LNCaP clone FGC (cell line): Measurements from ENCODE around the gene PKMYT1.

Source experiments
- DNase-seq: peaks from one replicate; pipeline ENCODE4 v3.0.0-alpha.2; 2011; ENCODE audit warnings: low read depth
- H3K4me3 ChIP-seq: 2 replicates; pipeline ENCODE4 v1.5.1; 2011; ENCODE audit warnings: mild to moderate bottlenecking, low read depth, low read length, control low read depth
- CTCF ChIP-seq: IDR thresholded peaks from 2 replicates; pipeline ENCODE4 v1.5.1; 2012; ENCODE audit warnings: mild to moderate bottlenecking; ENCODE audit not compliant: control insufficient read depth, insufficient read depth; ENCODE audit errors: extremely low read depth

Gene PKMYT1

GRCh38 chr16:3022208-3022683, 42.0 kb upstream of the PKMYT1 start:
- H3K4me3 ChIP-seq = no peak overlapping the region

GRCh38 chr16:3021449-3022207, 41.4 kb upstream of the PKMYT1 start:
- H3K4me3 ChIP-seq = peak overlapping the region; percentile 66
- DNase-seq = no peak
- TF ChIP-seq CTCF = peak; percentile 41

More at GRCh38 chr16:3022208-3022683, 42.0 kb upstream of the PKMYT1 start:
- no peak for DNase-seq
- no peak for TF ChIP-seq CTCF

- DNase-seq = no peak
- peak overlapping the region; percentile 66 for H3K4me3 ChIP-seq
- no peak for TF ChIP-seq CTCF
Observed at GRCh38 chr16:3020604-3021448, 40.6 kb upstream of the PKMYT1 start.

GRCh38 chr16:3020247-3020603, 40.0 kb upstream of the PKMYT1 start, which contains the start of gene TNFRSF12A:
TNFRSF12A (plus strand) TSS chr16:3020368; CDS start chr16:3020398, 30 bp downstream.
- H3K4me3 ChIP-seq = peak within 1 kb of the TSS; percentile 66
- TF ChIP-seq CTCF = no peak
- no peak for DNase-seq

- no peak for DNase-seq
- TF ChIP-seq CTCF = no peak
- peak overlapping the region; percentile 66 for H3K4me3 ChIP-seq
Observed at GRCh38 chr16:3019594-3020246, 39.5 kb upstream of the PKMYT1 start.

- no peak within 1 kb of the TSS for H3K4me3 ChIP-seq
- TF ChIP-seq CTCF = no peak
Observed at GRCh38 chr16:3017794-3018506, 37.7 kb upstream of the PKMYT1 start, which contains the start of gene CLDN6. CLDN6 (minus strand) TSS chr16:3018183; CDS start chr16:3016021, 2,162 bp downstream.

More at GRCh38 chr16:3017794-3018506, 37.7 kb upstream of the PKMYT1 start, which contains the start of gene CLDN6:
- DNase-seq = no peak
